Measurements from ENCODE around the gene ADCY10.

GRCh38 chr1:167767761-167768160, 146.2 kb downstream of the ADCY10 start:
- no peak for TF ChIP-seq EZH2phosphoT487 (IDR thresholded peaks at IDR 0.05; ENCODE audit: low read depth)
- TF ChIP-seq CTCF (IDR thresholded peaks at IDR 0.05; ENCODE audit: low read depth, low read length) = no peak

All from OCI-LY3 (cell line).